ENCODE measurements around the gene SKIC8.

SKIC8 gene

DNA sequence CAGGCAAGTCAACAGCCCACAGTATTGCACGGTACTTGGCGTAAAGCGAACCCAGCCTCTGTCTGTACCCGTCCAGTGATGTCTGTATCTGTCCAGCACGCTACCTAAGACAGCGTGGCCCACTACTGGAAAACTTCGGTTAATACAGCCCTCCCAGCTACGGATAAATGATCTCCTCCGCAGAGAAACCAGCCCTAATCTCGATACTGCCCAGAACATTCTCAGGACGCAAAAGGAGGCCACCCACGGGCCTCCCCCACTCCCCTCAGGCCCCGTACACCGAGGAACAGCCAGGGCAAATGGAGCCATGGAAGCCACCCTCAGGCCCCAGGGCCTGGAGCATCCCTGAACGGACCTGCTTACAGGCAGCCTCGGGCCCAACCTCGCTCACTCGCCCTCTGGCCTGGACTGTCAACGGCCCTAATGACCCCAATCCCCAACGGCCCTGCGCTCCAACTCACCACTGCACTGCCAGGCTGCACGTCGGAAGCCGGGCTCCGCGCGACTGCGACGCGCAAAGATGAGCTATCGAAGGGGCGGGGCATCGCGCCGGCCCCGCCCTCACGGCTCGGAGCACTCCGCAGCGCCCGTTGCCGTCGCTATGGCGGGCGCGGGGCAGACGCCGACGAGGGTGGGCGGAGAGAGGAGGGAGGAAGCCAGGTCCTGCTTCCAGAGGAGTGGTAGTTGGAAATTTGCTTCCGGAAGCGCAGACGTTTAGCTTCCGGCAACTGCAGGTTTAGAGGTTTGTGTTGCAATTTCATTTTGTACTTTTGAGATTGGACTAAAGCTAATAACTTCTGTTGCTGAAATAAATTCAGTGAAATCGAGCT is at the start of gene SKIC8:
Gene SKIC8, minus strand, starts transcription at position 509 of the 830 bp plus-strand sequence. CDS start 3,923 bp downstream, outside the sequence.
- peak; percentile 90 to 91 for DNase-seq

DNA sequence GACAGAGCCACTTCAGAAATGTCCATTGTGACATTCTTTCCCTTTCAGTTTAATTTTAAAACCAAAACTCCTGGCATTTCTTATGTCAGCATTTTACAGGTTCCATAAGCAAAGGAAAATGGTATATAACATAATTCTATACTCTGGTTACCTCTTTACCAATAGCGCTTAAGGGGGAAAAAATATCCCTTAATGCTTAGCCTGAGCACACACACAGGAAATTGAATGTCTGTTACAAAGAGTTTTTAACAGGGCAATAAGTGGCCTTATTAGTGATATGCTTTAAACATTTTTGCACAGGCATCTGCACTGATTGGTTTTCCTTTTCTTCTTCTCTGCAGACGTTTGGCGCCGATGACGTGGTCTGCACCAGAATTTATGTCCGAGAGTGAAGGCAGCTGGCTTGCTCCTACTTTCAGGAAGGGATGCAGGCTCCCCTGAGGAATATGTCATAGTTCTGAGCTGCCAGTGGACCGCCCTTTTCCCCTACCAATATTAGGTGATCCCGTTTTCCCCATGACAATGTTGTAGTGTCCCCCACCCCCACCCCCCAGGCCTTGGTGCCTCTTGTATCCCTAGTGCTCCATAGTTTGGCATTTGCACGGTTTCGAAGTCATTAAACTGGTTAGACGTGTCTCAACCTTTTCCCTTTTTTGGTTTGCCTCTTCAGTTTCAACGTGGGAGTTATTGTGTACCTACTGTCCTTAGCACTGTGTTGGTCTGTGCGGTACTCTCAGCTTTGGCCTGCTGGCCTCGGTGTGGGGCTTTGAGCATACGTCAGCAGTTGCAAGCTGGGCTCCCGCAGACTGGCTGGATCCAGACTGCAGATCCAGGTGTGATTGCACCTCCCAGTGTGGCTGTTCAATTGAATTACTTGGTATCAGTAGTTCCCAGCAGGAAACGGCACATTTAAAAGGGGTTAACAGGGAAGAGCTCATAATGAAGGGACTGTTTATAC is 48.5 kb upstream of the SKIC8 start:
- no peak for DNase-seq

DNA sequence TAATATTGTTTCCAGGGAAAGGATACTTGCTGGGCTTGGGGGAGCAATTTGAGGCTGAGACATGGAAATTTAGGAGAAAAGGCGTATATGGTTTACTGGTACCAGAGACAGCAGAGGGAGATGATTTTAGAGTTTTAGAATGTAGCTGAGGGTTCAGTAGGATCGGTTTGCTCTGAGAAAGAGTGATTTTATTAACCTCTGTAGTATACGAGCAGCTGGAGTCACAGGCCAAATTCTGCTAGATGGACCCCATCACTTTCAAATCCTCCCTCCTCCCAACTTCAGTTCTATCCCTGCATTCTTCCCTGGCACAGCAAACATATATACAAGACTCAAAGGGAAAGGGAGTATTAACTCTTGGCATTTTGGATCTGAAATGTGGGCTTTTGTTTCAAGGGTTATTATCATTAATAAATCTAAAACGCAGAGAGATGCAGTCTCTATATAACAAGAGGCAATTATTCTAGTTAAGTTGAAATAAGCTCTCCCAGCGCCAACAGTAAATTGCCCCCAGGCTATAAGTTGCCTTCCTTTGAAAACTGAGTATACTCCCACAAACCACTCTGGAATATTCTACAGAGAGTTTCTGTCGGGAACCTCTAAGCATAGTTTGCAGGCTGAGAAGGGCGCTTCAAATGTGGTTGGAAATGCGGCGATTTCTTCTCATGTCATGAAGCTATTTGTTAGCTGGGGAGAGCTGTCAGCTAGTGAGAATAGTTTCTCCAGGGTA is 46.2 kb upstream of the SKIC8 start:
- no peak for DNase-seq

DNA sequence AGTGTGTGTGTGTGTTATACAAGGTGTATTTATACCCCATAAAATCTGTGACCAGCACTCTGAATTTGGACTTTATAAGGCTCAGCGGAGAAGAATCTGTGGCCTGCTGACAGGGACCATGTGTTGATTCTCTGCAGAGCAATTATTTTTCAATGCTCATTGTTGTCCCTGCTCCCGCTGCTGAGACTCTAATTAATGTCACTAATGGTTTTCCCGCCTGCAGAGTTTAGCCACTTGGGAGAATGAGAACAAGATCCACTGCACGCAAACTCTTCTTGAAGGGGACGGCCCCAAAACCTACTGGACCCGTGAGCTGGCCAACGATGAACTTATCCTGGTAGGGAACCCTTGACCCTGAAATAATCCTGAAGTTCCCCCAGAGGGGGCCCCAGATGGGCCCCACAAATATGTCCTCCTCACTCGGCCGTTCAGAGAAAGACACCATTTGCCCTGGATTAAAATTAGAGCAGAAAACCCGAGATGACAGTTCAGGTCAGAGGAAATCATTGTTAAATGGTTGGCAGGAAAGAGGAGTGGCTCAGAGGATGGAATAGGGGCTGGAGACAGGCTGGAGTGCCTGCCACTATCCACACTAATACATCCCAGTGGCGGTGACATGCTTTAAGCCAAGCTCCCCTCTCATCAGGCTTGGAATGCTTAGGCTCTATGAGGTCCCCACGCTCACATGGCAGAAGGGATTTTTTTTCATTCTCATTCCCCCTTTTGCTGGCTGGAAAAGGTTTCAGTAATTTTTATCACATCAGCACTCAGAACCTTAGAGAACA is 44.1 kb upstream of the SKIC8 start:
- DNase-seq, result no peak

DNA sequence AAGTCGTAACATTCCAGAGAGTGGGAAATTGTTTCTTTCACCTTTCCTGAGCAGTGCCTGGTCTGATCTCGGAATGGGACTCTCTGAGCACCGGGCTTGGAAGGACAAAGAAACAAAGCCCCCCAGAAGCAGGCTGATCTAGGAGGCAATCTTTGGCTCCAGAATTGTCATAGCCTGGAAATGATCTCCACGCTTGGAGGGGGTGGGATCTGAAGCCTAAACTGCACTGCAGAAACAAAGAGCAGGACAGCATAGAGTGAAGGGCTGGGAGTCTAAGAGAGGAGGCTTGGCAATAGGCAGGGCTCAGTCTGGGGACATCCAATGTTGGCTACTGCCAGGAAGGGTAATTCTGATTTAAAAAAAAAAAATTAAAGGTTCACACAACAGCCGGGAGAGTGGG is 42.6 kb upstream of the SKIC8 start:
- DNase-seq, result no peak

DNA sequence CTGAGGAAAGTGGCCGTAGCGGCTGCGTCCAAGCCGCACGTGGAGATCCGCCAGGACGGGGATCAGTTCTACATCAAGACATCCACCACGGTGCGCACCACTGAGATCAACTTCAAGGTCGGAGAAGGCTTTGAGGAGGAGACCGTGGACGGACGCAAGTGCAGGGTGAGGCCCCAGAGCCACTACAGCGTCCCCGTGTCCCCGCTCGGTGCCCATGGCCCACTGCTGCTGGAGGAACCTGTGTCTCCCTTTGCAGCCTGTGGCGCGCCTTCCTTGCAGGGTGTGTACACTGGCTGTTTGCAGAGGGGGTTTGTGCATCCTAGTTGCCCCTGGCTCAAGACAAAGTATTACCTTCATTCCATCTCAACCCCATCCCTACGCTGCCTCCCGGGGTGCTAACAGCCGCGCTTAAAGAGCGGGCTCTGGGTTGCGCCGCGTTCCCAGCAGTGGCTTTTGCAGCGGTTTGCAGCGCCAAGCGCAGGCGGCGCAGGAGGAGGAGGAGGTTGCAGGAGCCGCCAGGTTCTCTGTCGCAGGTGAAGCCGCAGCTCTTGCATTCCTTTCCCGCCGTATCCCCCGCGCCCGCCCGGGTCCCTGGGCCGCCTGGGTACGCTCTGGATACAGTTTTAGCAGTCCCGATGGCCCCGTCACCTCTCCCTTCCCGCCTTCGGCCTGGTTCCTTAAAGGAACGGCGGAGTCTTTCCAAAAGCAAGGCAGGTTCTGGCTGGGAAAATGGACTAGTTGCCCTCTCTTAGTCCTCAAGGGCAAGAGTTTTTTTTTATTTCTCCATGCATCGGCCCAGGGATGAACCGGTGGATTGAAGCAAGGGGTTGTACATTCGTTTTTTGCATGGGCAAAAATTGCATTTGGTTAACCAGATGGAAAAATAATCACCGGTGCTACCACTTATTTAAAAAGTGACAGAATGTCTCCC is 41.9 kb upstream of the SKIC8 start:
- no peak for DNase-seq

DNA sequence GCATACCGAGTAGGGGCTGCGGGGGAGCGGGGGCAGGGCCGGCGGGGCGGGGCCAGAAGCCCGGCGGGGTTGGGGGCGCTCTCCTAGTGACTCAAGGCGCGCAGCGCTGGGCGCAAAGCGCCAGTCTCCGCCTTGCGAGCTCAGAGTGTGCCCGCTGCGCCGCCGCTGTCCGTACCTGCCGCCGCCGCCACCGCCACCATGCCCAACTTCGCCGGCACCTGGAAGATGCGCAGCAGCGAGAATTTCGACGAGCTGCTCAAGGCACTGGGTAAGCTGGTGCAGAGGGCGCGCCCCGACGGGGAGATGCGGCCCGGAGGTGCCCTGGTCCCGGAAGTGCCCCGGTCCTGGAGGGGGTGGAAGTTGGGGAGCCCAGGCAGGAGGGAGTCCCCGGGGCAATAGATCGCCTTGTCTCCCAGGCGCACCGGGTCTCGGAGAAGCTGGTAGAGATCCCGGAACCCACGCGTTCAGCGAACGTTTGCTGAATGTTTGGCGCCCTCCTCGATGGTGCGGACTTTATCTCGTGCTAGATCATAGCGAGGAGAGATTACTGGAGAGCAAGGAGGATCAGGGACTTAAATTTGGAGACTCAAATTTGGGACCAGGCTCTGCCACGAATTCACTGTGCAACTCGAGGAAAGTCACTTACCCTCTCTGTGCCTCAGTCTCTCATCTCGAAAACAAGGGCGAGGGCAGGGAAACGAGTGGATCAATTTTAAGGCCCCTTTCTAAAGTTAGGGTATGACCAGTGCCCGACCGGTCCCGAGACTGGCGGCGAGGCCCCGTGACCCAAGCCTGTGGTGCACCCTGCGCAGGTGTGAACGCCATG is 41.0 kb upstream of the SKIC8 start, which contains the start of gene CRABP1:
Gene CRABP1, plus strand, starts transcription at position 123 of the 826 bp plus-strand sequence. Its CDS starts 76 bp downstream, at position 199.
- no peak for DNase-seq

DNA sequence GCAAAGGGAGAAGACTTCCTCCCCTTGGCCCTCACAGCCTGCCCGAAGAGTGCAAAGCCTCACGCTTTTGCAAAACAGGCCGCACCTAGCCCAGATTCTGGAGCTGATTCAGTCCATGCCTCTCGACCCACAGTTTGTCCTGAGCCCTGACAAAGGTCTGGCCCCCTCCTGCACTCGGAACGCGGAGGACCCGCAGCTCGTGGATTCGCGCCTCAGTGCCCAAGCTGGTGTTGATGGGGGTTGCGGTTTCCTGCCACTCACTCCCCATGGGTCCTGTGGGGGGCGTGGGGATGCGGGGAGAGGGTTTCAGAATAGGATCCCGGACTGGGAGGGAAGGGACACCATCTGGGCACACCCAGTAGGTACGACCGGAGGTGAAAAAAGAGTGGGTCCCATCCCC is 40.1 kb upstream of the SKIC8 start:
- no peak for DNase-seq

DNA sequence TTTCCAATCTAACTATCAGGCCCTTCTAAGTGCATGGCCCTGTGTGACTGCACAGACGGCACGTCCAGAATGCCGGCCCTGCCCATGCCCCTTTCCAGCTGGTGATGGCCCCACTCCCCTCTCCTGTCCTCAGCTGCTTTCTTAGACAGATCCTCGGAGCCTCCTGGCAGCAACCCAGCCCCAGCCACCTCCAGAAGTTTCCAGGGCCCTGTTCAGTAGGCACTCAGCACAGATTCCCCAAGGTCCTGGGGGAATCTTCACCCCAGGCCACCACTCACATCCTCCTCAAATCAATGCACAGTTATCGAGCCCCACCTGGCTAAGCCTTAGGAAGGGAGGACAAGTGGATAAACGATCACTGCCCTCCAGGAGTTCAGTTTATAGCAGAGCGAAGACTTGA is 39.4 kb upstream of the SKIC8 start:
- DNase-seq, result no peak

DNA sequence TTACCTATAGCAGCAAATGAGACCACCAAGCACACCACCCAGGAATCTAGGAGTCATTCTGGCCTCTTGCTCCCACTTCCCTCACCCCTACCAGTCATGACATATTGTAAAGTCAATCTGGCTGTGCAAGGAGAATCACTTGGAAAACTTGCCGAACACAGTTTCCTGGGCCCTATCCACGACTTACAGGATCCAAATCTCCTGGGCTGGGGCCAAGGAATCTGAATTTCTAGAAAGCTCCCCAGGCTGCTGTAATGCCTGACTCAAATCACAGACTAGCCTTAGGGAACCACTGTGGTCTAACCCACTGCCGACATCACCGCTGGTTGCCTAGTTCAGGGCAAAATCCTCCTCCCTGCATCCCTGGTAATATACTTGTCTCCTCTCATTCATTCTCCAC is 36.6 kb upstream of the SKIC8 start:
- no peak for DNase-seq

DNA sequence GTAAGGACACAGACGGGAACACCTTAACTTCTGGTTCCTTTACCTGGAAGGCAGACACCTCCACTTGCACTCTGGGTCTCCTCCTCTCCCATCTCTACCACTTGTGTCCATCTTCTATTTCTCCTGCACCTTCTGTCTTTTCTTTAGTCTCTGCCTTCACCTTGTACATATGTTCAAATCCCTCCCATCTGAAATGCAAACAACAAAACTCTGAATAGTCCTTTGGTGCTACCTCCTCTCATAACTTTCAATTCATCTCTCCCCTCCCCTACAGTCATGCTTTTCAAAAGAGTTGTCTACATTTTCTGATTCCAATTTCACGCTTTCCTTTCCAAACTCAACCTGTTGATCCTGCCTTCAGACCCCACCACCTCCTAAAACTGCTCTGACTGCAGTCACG is 35.4 kb upstream of the SKIC8 start:
- no peak for DNase-seq

DNA sequence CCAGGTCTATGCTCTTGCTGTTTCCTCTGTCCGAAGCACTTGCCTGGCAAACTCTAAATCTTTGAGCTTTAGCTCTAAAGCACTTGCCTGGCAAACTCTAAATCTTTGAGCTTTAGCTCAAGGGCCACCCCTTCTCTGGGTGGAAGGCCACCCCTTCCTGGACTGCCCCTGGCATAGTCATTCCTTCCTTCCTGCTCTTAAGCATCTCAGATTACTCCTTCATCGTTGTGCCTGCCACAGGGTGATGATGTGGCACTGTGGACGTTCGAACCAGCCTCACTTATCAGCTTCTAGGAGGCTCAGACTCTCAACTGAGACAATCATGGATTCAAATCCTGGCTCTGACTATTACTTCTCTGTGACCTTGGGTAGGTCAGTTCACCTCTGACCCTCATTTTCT is 30.2 kb upstream of the SKIC8 start:
- DNase-seq, result no peak

DNA sequence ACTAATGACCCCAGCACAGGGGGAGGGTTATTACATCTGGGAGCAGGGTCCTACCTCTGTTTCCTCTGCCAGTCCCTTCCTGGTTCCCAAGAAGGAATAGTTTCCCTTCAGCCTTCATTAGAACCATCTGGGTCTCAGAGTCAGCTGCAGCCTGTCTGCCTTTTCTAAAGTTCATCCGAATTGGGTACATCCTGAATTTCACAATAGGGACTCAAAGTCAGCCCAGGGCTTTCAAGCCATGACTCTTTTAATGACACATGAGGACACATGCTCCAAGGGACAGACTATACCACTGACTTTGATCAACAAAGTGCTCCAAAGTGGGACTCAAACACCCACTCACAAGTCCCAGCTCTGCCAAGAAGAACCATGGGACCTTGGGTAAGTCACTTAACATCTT is 28.1 kb upstream of the SKIC8 start:
- DNase-seq, result no peak

DNA sequence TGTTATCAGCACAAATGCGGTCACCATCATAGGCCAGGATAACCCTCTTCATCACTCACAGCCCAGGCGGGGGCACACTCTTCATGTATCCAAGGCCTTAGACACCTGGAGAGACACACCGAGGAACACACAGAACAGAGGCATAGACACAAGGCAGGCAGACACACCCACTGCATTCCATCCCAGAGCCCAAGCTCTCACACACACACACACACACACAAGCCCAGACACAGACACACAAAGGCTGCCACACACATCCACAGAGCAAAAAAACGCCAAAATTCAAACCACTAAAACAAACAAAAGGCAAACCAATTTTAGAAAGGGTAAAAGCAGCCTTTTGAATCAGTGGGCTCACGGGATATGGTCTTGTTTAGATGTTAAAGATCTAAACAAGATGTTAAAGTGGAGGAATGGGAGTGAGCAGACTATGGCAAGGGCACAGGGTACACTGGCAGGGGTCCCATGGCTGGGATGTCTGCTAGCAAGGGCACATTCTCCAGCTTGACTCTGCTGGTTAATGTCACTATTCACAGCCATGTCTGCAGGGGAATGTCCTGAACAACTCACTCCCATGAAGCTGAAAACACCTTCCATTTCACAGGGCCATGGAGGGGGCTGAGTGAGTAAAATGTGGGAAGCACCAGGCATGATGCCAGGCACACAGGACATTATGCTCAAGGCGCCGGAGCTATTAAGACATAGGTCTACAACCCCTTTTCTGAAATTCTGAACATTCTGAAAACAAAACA is 25.9 kb upstream of the SKIC8 start:
- no peak for DNase-seq

DNA sequence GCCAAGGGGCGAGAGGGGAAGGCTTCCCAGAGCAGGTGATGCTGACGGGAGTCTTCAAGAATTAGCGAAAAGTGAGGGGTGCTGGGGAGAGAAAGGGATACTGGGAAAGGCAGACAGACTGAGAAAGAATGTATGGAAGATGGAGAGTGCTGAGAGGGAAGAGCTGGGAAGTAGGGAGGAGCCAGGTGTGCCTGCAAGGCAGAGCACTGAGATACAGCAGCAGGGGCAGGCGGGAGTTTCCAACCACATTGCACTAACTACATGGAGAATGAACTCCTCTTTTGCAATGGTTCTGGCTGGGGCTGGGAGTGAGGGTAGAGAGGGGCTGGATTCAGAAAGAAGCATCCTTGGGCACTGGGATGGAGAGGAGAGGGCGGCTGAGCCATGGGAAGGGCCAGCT is 24.7 kb upstream of the SKIC8 start:
- DNase-seq, result no peak

DNA sequence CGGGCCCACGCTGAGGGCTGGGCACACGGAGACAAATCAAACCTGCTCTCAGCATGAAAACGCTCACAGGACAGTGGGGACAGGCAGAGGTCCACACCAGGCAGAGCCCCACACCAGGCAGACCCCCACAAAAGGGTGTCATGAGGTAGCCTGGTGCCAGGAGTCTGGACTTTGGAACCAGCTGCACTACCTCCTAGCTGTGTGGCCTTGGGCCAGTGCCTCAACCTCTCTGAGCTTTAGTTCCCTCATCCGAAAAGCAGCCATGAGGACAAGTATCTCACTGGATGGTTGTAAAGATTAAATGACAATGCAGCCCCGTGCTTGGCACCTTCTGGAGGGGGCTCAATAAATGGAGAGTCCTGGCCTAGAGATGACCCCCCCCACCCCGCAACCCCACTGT is 24.3 kb upstream of the SKIC8 start:
- DNase-seq, result no peak

DNA sequence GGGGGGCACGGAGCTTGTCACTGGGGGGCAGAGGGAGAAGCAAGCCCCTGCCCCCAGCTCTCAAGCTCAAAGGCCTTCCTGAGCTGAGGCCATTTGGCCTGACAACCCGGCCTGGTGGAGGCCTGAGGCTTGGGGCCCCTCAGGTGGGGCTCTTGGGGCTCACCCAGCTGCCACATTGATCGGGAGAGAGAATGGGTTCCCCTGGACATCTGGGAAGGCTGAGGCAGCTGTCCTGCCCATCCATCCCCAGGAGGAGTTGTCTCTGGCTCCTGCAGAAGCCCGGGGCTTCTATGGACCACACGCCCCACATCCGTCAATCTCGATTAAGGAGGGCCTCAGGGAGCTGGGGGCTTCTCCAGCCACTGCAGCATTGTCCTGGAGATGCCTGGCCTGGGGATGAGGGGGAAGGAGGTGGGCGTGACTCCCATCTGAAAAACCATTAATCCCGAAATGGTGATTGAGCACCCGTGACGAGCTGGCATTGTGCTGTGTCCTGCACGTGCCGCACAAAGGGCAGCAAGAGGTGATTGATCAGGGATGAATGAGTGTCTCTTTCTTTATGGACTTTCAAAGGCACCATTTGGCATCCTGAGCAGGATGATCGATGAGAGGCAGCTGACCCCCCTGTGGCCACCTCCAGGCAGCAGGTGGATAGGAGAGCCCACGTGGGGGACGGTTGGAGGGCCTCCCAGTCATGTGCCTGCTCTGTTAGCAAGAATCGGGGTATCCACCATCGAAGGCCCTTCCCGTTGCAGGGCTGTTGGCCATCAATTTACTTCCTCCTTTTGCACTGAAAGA is 23.5 kb upstream of the SKIC8 start:
- no peak for DNase-seq

DNA sequence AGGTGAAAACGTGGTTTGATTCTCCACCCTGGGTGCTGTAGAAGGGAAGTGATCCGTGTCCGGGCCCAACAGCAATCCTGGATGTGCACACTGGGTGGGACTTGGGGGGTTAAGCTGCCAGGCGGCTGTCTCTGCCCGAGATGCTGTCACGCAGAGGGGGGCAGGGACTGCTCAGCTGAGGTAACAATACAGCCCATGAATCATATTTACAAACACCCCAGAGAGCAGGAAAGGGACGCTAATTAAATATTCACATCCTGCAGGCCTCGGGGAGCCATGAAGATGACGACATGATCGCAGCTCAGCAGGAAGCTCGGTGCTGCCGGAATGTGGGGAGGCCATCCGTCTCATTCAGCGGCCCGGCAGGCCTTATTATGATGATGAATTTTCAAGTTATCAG is 22.8 kb upstream of the SKIC8 start:
- DNase-seq, result no peak

DNA sequence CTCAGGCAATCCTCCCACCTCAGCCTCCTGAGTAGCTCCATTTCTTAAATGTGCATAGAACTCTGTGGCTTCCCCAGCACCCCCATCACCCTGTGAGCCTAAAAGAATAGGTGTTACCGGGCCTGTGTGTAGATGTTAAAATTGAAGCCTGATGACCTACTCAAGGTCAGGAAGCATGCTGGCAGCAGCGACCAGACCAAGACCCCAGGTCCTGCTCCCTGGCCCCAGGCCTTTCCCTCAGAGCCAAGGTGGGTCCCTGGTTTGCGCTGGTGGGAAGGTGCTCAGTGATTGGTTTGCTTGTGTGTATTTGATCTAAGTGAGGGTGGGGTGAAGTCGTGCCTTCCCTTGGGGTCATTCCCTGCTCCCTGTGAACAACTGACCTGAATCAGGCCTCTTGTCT is 22.4 kb upstream of the SKIC8 start:
- DNase-seq, result no peak
